Thyroid gland (tissue), 4 donors: ENCODE measurements around the gene PDRG1. TPM values are rescaled to one million over a fixed set of nuclear protein-coding genes. Genes with fewer than 3 reads are reported as not detected.

Experiments
- DNase-seq, 2 donors: peaks; one replicate each; pipeline ENCODE4 v3.0.0-alpha.2; 2019
- H3K27ac ChIP-seq, 3 donors: fragments of 200-600 bp; sonication (generic); 1 replicate in 2 of 3; 2 replicates in 1 of 3; pipeline ENCODE4 v1.5.1; 2016 to 2019; ENCODE audit warnings: mild to moderate bottlenecking in 1 of 3, moderate library complexity in 1 of 3
- H3K27me3 ChIP-seq: fragments of 200-600 bp; sonication (generic); one replicate; pipeline ENCODE4 v1.5.1; 2019
- H3K36me3 ChIP-seq, 2 donors: fragments of 200-600 bp; sonication (generic); one replicate each; pipeline ENCODE4 v1.5.1; 2016 to 2019
- H3K4me1 ChIP-seq, 2 donors: fragments of 200-600 bp; sonication (generic); one replicate each; pipeline ENCODE4 v1.5.1; 2017 to 2019
- H3K4me3 ChIP-seq, 3 donors: fragments of 200-600 bp; sonication (generic); replicated peaks in 1 of 3; 1 replicate in 2 of 3; 2 replicates in 1 of 3; pipeline ENCODE4 v1.5.1; 2016; ENCODE audit warnings: mild to moderate bottlenecking in 1 of 3
- H3K9me3 ChIP-seq: fragments of 200-600 bp; sonication (generic); one replicate; pipeline ENCODE4 v1.5.1; 2017
- CTCF ChIP-seq, 6 experiments: fragments of 200-600 bp in 3 of 6; fragments of 450-650 bp in 3 of 6; sonication (generic) in 3 of 6; IDR thresholded peaks; one replicate each; pipeline ENCODE4 v1.5.1; 2016 to 2019; ENCODE audit warnings: antibody characterized with exemption in 6 of 6, mild to moderate bottlenecking in 2 of 6, inconsistent platforms in 1 of 6, moderate library complexity in 1 of 6
- POLR2A ChIP-seq, 2 donors: fragments of 450-650 bp; IDR thresholded peaks; one replicate each; pipeline ENCODE4 v1.6.1; 2017; ENCODE audit warnings: antibody characterized with exemption in 2 of 2, mild to moderate bottlenecking in 2 of 2, moderate library complexity in 1 of 2
- WGBS, 2 donors: methylation state at CpG; one replicate each; pipeline ENCODE4 v1.1.5; 2017; 5-methylcytosine and 5-hydroxymethylcytosine counted together
- intact Hi-C: fragments of 100-400 bp; cut with DNase I; formaldehyde crosslinking; loops from one replicate; pipeline ENCODE4 v1.15.1; 2023
- total RNA-seq, 4 donors: library from RNA; depleted of rRNA; stranded (reverse); fragments of >200 nt; gene quantifications; one replicate each; pipeline ENCODE4 v1.2.3, GENCODE V29; 2016

The PDRG1 gene
- total RNA-seq, 4 donors from 2014 or later: 7.3 to 14.9 (median 9.2) TPM

- no peak for DNase-seq
- Histone ChIP-seq H3K27me3 (no peaks in the 10 kb centered on the region), H3K36me3 (peaks cover 40 to 46% of the 10 kb centered on the region in 2 donors), H3K9me3 (no peaks in the 10 kb centered on the region), H3K4me3 (no peak overlapping the region), H3K4me1 (peaks cover 4 to 13% of the 10 kb centered on the region in 2 donors), H3K27ac (no peak overlapping the region)
- TF ChIP-seq CTCF (IDR thresholded peaks at IDR 0.05): no peak
- TF ChIP-seq POLR2A (IDR thresholded peaks at IDR 0.05): no peak
- 86 to 90% methylated on average over 3 of the region's 4 CpGs for WGBS, 2 donors
- intact Hi-C loops: no loop called here
Measured at GRCh38 chr20:31945319-31945718, 6.5 kb downstream of the PDRG1 start.

- intact Hi-C loops: no loop called here
- DNase-seq: peak; percentile 79 to 84
- Histone ChIP-seq H3K9me3 (no peaks in the 10 kb centered on the region), H3K27me3 (no peaks in the 10 kb centered on the region), H3K4me1 (peaks cover 4 to 7% of the 10 kb centered on the region in 2 donors), H3K27ac (no peak overlapping the region), H3K4me3 (no peak overlapping the region), H3K36me3 (peaks cover 34 to 37% of the 10 kb centered on the region in 2 donors)
- 41 to 45% methylated on average over 2 of the region's 2 CpGs for WGBS, 2 donors
- no peak for TF ChIP-seq POLR2A (IDR thresholded peaks at IDR 0.05)
- no peak for TF ChIP-seq CTCF (IDR thresholded peaks at IDR 0.05)
Measured at GRCh38 chr20:31943052-31943471, 8.8 kb downstream of the PDRG1 start.

GRCh38 chr20:31939661-31940060 lies 12.2 kb downstream of the PDRG1 start:
- no peak for DNase-seq
- no peaks in the 10 kb centered on the region for H3K9me3 ChIP-seq
- no peak overlapping the region for H3K27ac ChIP-seq
- 96% methylated on average over 2 of the region's 2 CpGs for WGBS, 2 donors
- TF ChIP-seq POLR2A (IDR thresholded peaks at IDR 0.05) (no peak), CTCF (IDR thresholded peaks at IDR 0.05) (no peak)
- H3K27me3 ChIP-seq: no peaks in the 10 kb centered on the region
- H3K4me1 ChIP-seq: peaks cover 4 to 7% of the 10 kb centered on the region in 2 donors
- intact Hi-C loops: no loop called here
- H3K4me3 ChIP-seq: no peak overlapping the region
- H3K36me3 ChIP-seq: peaks cover 2 to 5% of the 10 kb centered on the region in 2 donors

- no peak for DNase-seq
Measured at GRCh38 chr20:31937820-31938219, 14.0 kb downstream of the PDRG1 start.

GRCh38 chr20:31936420-31936819 lies 15.4 kb downstream of the PDRG1 start:
- no peak overlapping the region for H3K27ac ChIP-seq
- H3K4me3 ChIP-seq: no peak overlapping the region
- H3K27me3 ChIP-seq: no peaks in the 10 kb centered on the region
- TF ChIP-seq CTCF (IDR thresholded peaks at IDR 0.05): no peak
- no peak for TF ChIP-seq POLR2A (IDR thresholded peaks at IDR 0.05)
- 65 to 76% methylated on average over 4 of the region's 4 CpGs for WGBS, 2 donors
- no peak for DNase-seq
- H3K36me3 ChIP-seq: no peaks in the 10 kb centered on the region
- intact Hi-C loops: no loop called here
- no peaks in the 10 kb centered on the region for H3K4me1 ChIP-seq
- no peaks in the 10 kb centered on the region for H3K9me3 ChIP-seq

More at GRCh38 chr20:31937820-31938219, 14.0 kb downstream of the PDRG1 start:
- H3K27ac ChIP-seq: no peak overlapping the region
- H3K36me3 ChIP-seq: peaks cover 0 to 4% of the 10 kb centered on the region in 2 donors
- WGBS, 2 donors: 53 to 63% methylated on average over 1 of the region's 1 CpG
- no peak for TF ChIP-seq CTCF (IDR thresholded peaks at IDR 0.05)
- TF ChIP-seq POLR2A (IDR thresholded peaks at IDR 0.05): no peak
- H3K4me1 ChIP-seq: no peaks in the 10 kb centered on the region
- H3K4me3 ChIP-seq: no peak overlapping the region
- H3K9me3 ChIP-seq: no peaks in the 10 kb centered on the region
- intact Hi-C loops: no loop called here
- H3K27me3 ChIP-seq: no peaks in the 10 kb centered on the region
